Esophagus muscularis mucosa (tissue), 4 donors: ENCODE results near the gene TTC39C.

Experiments
- EP300 ChIP-seq: sonication (generic); formaldehyde crosslinking; IDR thresholded peaks from one replicate; pipeline ENCODE4 v1.6.1; 2017; ENCODE audit warnings: antibody characterized with exemption
- POLR2A ChIP-seq: fragments of 450-650 bp; IDR thresholded peaks from one replicate; pipeline ENCODE4 v1.6.1; 2017; ENCODE audit warnings: antibody characterized with exemption, moderate library complexity, mild to moderate bottlenecking, low read depth
- POLR2AphosphoS5 ChIP-seq, 2 donors: sonication (generic); formaldehyde crosslinking; IDR thresholded peaks; one replicate each; pipeline ENCODE4 v1.6.1; 2017; ENCODE audit warnings: antibody characterized with exemption in 2 of 2
- TF ChIP-seq, protein P1 (sequence below), 3 experiments: fragments of 200-600 bp in 2 of 3; fragments of 450-650 bp in 1 of 3; sonication (generic) in 2 of 3; IDR thresholded peaks; one replicate each; pipeline ENCODE4 v1.5.1; 2017 to 2019; ENCODE audit warnings: antibody characterized with exemption in 3 of 3, mild to moderate bottlenecking in 2 of 3, moderate library complexity in 1 of 3

DNA sequence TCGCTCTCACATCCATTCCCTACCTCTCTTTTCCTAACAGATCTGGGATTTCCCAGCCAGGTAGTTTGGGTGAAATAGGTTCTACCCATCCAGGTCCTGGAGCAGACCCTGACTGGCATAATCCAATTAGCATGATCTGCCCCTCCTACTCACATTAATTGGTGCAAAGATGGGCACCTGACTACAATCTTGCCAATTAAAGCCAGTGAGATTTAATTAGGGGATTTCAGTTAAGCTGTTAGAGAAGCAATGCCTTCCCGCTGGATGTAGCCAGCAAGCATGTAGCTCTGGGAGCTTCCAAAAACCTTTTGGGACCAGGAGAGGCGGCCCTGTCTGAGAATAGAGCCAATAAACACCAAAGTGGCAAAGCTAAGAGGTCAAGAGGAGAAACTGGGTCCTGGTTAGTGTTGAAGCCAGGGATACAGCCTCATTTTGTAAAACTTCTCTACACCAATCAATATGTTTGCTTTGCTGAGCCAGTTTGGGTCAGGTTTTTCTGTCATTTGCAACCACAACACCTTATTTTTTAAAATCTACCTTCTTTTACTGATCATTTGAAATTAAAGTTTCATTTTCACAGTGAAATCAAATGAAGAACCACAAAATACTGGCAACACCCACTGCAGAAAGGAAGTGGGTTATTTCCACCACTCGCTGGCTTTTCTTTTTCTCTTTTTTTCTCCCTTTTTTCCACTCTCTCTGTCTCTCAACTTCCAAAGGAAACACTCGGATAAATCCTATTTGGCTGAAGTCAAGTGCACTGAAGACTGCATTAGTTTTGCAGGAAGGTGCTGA, 3.2 kb upstream of the TTC39C start:
- TF ChIP-seq POLR2A: no peak
- TF ChIP-seq, protein P1, sequence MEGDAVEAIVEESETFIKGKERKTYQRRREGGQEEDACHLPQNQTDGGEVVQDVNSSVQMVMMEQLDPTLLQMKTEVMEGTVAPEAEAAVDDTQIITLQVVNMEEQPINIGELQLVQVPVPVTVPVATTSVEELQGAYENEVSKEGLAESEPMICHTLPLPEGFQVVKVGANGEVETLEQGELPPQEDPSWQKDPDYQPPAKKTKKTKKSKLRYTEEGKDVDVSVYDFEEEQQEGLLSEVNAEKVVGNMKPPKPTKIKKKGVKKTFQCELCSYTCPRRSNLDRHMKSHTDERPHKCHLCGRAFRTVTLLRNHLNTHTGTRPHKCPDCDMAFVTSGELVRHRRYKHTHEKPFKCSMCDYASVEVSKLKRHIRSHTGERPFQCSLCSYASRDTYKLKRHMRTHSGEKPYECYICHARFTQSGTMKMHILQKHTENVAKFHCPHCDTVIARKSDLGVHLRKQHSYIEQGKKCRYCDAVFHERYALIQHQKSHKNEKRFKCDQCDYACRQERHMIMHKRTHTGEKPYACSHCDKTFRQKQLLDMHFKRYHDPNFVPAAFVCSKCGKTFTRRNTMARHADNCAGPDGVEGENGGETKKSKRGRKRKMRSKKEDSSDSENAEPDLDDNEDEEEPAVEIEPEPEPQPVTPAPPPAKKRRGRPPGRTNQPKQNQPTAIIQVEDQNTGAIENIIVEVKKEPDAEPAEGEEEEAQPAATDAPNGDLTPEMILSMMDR (IDR thresholded peaks at IDR 0.05): no peak
- TF ChIP-seq POLR2AphosphoS5 (IDR thresholded peaks at IDR 0.05): no peak
- TF ChIP-seq EP300: no peak
